Bronchus fibroblast of lung (primary cell): ENCODE results near the gene CHCHD6. TPM values are rescaled to one million over a fixed set of nuclear protein-coding genes. Genes with fewer than 3 reads are reported as not detected.

Source experiments
- total RNA-seq: library from RNA; depleted of rRNA; stranded (reverse); fragments of >200 nt; gene quantifications from 2 replicates; pipeline ENCODE4 v1.2.3, GENCODE V29; 2015

CHCHD6 gene, protein sequence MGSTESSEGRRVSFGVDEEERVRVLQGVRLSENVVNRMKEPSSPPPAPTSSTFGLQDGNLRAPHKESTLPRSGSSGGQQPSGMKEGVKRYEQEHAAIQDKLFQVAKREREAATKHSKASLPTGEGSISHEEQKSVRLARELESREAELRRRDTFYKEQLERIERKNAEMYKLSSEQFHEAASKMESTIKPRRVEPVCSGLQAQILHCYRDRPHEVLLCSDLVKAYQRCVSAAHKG
- total RNA-seq = 20.1 and 23.0 TPM in 2 replicates

DNA sequence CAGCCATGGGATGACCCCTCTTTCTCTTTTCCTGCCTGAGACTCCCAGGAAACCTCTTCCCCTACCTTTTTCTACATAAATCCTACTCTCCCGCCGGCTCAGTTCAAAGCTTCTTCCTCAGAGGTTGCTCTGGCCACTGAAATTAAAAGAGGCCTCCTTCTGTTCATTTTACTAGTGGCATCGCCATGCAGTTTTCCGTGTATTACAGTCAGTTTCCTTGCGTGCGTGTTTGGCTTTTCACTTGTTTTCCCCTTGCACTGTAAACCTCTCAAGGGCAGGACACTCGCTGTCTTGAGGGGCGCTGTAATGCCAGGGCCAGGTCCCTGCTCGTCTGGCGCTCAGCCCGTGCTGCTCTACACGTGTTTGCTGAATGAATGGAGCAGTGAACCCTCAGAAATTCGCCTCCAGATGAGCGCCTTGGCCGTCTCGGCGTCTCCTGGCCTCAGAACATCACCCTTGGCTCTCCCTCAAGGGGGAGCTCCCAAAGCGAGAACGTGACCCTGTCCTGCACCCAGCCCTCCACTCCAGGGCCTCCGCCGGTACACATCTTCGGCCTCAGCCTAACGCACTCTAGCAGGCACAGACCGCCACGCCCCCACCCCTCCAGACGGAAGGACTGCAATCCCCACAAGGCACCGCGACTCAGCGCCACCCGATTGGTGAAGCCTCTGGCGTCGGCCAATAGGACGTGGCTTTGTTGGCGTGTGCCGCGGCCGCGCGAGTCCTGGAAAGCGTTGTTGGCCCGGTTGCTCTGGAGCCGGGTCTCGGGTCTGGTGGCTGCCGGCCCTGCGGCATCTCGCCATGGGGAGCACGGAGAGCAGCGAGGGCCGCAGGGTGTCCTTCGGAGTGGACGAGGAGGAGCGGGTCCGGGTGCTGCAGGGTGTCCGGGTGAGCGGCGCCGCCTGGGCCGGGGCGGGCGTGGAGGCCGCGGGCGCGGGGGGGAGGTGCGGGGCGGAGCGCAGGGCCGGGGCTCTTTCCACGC lies at the start of gene CHCHD6:
Gene CHCHD6 (plus strand): TSS at position 729 of the 982 bp plus-strand sequence. CDS start 73 bp downstream, at position 802.

DNA sequence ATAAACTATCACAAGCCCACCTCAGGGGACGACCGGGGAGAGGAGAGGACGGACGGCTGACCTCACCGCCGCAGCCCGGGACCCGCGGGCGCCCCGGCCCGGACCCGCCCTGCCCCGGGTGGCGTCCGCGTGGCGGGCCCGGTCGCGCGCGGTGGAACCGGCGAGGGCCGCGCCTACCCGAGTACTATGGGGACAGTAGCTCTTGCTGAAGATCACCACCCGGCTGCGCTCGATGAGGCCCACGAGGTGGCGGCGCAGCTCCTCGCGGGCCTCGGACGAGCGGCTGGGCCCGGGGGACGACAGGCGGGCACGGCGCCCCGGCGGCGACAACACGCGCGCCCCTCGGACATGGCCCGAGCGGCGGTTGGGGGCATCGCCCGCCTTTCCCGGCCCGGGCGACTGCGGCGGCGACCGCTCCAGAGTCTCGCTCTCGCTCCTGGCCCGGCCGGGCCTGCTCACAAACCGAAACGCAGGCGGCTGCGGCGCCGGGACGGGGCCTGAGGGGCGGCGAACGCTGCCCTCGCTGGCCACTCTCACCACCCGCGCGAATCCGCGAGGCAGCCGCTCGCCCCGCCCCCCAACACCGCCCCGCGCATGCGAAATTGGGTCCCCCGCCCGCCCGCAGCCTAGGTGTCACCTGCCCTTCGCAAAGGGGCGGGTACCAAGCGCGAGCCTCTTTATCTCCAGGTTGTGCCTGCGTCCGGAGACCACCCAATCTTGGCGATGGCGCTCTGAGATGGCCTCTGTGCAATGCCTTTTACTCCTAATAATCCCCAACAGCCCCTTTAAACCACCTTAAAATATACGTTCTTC lies 49.3 kb upstream of the CHCHD6 start, which contains the start of gene TXNRD3:
Gene TXNRD3 (minus strand): TSS at position 554 of the 813 bp plus-strand sequence.

DNA sequence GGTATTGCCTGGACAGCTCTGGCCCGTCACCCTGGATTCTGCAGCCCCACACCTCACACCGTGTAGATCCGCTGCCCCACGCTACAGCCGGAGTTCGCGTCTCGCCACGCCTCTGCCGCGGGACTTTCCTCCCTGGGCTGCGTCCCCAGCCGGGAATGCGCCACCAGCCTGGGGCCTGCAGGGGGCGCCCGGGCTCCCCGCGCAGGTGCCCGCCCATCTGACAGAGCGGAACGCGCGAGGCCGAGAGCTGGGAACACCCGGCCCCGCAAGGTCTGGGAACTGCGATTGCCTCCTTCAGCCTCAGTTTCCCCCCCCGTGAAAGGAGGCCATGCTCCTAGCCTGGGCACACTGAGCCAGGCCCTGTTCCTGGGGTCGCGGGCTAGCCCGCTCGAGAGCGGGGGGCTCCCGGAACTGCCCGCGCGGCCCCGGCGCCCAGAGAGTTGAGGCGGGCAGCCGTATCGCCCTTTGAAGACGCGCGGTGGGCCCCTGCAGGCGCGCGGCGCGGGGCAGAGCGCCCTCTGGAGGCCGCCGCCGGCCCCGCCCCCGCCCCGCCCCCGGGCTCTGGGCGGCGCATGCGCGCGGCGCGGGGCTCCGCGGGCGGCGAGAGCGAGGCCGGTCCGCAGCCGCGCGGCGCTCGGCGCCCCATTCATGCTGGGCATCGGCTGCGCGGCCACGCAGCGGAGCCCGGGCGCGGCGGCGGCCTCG lies 278.6 kb downstream of the CHCHD6 start, which contains the start of gene PLXNA1:
Gene PLXNA1 (plus strand): TSS at position 645 of the 705 bp plus-strand sequence. CDS start 5,479 bp downstream, outside the sequence.

Other genes with a start within 250 kb of the CHCHD6 start
- 14.3 and 16.1 TPM in 2 replicates for gene ZXDC, start 228.3 kb upstream of the CHCHD6 start, total RNA-seq
- gene UROC1, start 186.5 kb upstream of the CHCHD6 start, total RNA-seq = not detected in 2 replicates
- gene CHST13, start 180.1 kb upstream of the CHCHD6 start, total RNA-seq = not detected in 2 replicates
- not detected in 2 replicates for gene C3orf22, start 145.3 kb upstream of the CHCHD6 start, total RNA-seq
- 6.1 and 6.9 TPM in 2 replicates for gene TXNRD3, start 49.1 kb upstream of the CHCHD6 start, total RNA-seq